GM18951 (cell line): ENCODE data around the gene ZNF423.

Experiments used
- POLR2A ChIP-seq: IDR thresholded peaks from 4 replicates; pipeline ENCODE4 v1.6.1; 2011; ENCODE audit warnings: mild to moderate bottlenecking; ENCODE audit not compliant: insufficient read length, insufficient read depth; ENCODE audit errors: extremely low read depth
- in situ Hi-C: fragments of 300-500 bp; cut with MboI; formaldehyde crosslinking; loops from one replicate; pipeline ENCODE4 v1.12.0; 2022; ENCODE audit warnings: low sequenced_read_pairs, mixed read lengths, inconsistent platforms; ENCODE audit not compliant: unreplicated experiment

Gene ZNF423

DNA sequence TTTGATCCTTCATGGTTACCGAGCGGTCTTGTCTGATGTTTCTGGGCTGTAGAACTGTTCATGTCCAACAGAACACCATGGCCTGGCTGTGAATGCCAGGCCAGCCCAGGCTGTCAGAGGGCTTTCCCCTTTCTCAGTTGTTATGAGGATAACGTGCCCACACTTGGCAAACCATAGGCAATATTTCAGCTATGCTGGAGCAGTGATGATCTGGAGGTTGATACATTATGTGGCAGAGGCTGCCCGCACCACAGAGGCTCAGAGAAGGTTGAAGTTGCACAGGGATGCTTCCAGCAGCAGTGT lies 389.4 kb downstream of the ZNF423 start:
- in situ Hi-C loops: no loop called here
- TF ChIP-seq POLR2A: no peak

DNA sequence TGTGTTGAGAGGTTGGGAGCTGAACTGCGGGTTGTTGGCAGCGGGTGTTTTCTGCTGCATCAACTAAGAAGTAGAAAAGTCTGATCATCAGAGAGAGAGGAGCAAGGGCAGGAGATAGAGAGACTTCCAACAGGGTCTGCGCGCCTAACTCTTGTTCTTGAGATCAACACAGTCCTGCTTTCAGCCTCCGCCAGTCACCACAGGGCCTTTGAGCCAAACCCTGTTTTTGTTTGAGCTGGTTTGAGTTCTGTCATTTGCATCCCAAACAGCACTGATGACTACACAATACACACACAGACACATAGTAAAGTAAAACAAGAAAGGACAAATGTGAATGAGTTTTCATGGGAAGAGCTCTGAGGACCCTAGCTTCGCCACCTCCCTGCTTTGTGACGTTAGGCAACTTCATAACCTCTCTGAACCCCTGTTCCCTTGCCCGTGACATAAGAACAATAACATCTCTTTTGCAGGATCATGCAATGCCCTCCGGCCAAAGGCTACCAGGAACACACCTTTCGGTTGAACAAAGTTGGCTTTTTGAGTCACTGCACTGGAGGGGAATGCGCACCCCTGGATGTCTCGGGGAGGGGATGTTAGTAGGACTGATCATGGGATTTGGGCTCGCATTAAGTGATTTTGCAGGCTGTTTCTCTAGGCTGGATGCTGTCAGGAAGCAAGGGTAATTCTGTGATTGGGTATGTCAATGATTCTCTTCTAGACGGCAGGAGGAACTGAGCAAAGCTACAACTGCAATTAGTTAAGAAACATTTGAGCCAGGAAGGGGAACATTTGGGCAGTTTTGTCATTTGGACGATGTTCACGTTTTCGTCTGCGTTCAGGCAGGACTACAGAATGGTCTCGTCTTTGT lies 390.0 kb downstream of the ZNF423 start:
- no peak for TF ChIP-seq POLR2A
- in situ Hi-C loops: no loop called here

DNA sequence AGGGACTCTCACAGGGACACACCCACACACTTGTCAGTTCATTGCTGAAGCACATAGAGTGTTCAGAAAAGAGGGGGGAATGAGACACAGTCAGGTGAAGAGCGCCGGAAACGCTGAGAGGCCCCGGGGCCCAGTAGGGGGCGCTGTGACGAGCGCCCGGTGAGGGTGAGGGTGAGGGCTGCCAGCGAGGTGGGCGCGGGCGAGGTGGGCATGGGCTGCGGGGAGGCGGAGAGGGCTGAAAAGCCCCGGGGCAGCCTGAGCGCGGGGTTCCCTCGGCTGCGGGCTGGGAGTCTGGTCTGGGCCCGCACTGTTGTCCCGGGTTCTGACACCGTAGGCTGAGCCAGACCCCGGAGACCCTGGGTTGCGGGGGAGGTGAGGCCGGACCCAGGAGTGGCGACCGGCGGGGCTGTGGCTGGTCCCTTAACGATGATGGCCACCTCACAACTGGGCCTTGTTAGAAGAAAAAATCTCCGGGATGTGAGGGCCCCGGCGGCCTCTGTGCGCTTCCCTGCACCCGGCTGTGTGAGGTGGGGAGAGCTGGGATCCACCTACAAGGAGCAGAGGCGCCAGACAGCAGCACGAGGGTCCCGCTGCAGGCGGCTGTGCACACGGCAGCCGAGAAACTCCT lies 390.9 kb downstream of the ZNF423 start:
- no peak for TF ChIP-seq POLR2A

DNA sequence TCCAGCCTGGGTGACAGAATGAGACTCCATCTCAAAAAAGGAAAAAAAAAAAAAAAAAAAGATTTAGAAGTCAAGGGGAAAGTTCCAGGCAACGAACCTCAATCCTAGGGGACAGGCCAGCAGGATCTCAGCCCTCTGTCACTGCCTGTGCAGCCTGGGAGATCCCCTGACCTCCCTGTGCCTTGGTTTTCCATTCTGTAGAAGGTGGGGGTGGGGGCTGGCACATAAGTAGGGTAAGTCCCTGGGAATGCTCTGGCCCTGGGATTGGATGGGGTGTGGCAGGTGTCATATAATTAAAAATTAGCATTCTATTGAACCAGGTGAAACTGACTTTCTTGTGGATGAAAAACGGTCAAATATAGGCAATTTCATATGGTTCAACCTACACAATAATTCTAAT lies 391.8 kb downstream of the ZNF423 start:
- in situ Hi-C loops: no loop called here
- TF ChIP-seq POLR2A: no peak

More for the DNA sequence above, 390.9 kb downstream of the ZNF423 start:
- in situ Hi-C loops: no loop called here

DNA sequence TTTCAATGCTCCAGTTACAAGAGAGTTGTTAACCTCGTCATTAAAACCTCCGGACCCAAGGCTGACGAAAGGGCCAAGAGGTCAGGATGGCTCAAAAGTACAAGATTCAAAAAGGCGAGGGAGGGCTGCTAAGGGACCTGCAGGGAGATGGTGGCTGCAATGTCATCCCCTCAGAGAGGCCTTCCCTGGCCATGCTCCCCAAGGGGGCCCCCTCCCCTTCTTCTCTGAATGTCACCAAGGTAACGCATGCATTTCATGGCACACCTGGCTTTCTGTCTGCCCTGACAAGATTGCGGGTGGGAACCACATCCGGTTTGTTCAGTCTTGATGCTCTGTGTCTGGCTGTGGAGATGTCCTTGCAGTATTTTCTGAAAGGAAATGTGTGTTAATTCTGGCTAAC lies 392.4 kb downstream of the ZNF423 start:
- no peak for TF ChIP-seq POLR2A
- in situ Hi-C loops: no loop called here

DNA sequence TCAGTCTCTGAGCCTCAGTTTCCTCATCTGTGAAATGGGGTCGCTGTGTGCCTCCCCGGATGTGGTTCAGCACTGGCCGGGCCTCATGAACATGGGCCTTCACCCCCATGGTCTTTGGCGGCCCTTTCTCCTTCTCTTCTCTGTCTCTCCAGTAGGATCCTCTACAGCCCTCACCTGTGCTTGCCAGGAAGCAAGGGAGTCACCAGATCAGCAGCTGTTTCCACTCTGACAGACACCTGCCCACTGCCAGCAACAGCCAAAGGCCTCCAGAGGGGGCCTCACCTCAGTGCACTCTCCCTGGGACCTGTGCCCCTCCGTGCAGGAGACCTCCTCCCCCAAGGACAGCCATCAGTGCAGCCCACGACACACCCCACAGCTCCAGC lies 392.9 kb downstream of the ZNF423 start:
- no peak for TF ChIP-seq POLR2A
- in situ Hi-C loops: no loop called here

DNA sequence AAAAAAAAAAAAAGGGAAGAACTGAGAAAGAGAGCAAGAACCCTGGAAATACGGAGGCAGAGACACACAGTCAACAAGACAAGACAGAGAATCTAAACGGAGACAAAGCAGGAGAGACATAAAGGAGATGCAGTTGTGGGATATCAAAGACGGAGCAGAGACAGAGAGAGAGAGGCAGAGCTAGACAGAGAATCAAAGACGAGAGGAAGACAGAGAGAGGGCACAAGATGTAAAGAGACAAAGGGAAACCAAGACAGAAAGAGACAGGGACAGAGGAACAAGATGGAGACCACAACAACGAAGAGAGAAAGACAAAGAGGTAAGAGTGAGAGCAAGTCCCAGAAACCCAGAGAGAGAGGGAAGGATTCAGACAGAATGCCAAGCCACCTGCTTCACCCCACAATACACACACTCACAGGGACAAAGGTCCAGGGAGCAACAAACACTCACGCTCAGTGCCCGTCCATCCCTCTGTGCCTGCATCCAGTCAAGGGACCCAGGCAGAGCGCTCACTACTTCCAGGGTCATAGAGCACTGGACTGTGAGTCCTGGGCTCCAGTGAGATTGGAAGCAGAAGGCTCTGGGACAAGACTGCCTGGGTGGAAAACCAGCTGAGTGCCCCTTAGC lies 393.4 kb downstream of the ZNF423 start:
- in situ Hi-C loops: no loop called here
- no peak for TF ChIP-seq POLR2A

DNA sequence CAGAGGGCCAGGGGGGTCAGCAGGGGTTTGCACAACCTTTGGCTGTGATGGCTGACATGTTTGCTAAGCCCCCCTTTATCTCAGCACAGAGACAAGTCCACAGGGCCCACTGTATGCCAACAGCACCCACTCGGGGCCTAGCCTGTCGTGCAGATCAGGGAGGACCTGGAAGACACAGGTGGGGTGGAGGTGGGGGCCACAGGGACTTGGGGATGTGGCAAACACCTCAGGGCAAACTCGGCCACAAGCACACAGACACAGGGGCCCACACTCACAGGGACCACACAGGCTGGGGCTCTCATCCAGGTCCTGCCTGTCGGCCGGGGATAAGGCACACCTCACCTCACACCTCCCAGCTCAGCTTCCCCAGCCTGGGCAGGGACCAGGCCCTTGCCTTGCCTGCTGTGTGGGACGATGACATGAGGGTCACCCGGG lies 394.4 kb downstream of the ZNF423 start:
- in situ Hi-C loops: no loop called here
- no peak for TF ChIP-seq POLR2A

DNA sequence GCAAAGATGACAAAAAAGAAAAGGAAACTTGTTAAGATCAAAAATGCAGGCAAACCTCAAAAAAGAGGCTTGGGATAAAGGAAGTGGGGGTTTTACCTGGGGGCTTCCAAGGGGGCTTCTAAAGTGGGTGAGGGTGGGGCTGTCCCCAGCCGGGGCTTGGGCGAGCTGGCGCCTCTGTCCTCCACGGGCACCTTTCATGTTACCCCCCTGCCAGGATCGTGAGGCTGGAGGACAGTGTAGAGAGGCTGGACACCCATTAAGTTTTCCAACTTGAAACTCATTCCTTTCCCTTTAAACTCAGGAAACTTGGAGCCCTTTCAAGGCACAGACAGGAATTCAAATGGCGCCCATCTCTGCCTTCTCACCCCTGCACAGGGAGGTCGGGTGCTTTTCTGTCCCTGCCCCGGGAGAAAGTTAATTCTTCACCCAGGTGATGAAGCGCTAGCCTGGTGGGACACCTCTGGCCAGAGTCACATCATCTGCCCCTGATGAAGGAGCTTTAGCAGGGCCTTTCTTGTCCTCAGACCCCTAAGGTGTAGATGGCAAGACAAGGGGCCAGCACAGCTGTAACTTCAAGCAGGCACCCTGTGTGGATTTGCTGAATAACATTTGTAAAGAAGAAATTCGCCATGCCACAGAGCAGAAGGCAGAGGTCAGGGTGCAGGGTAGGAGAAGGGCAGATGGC lies 395.0 kb downstream of the ZNF423 start:
- in situ Hi-C loops: no loop called here
- TF ChIP-seq POLR2A: no peak

DNA sequence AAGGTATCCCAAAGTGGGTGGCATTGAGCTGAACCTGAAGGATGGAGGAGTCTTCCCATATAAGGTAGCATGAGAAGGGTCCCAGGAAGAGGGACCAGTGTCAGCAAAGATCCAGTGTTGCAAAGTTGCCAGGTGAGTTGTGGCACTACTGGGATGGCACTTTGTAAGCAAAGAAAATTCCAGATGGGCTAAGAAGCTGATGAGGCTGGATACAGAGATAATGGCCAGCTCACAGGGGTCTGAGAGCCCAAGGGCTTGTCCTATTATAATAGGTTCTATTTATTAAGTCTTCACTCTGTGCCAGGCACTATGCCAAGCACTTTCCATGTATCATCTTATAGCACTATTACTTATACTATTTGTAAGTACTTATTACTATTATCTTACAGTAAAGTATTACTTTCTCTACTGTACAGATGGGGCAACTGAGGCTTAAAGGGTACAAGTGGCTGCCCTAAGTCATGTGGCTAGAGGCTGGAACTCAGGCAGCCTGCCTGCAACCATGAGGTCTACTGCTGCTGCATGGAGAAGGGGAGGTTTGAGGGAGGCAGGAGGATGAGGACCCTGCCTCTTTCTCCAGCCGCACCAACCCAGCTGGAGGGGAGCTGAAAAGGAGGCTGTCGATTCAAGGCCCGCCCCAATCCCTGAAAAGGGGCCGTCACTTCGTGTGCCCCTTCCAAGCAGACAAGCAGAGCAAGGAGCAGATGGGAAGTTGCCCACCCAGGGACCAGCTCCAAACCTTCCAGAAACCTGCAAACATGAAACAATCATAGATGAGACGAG lies 395.8 kb downstream of the ZNF423 start:
- in situ Hi-C loops: no loop called here

DNA sequence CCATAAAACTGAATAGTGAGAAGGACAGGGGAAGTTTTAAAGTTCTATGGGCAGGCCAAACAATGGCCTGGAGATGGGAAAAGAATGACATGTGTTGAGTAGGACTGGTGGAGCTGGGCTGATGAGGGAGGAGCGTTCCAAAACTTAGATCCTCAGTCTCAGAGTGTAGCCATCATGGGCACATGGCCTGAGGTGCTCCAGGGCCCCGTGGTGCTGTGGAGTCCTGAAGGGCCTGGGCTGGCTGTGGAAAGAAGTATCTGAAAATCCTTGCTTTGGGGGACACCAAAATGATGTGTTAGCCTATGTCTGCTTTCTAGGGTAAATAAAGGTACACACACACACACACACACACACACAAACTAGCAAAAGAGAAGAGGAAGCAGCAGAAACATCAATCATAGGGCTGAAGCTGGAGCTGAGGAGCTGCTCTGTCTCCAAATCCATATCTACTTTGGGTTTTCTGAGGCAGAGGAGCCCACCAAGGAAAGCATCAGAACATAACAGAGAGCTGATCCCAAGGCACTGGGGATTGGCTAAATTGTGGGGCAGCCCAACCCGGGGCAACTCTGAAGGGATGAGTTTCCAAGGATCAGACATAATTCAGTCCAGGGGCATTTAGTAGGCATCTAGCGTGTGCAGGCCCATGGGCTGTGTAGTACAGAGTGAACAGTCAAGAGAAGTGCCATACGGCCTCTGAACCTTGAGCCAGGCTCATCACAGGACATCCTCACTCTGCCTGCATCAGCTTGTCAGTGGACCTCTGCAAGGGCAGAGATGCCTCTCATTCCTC lies 397.1 kb downstream of the ZNF423 start:
- no peak for TF ChIP-seq POLR2A
- in situ Hi-C loops: no loop called here

More for the DNA sequence above, 395.8 kb downstream of the ZNF423 start:
- TF ChIP-seq POLR2A: no peak

DNA sequence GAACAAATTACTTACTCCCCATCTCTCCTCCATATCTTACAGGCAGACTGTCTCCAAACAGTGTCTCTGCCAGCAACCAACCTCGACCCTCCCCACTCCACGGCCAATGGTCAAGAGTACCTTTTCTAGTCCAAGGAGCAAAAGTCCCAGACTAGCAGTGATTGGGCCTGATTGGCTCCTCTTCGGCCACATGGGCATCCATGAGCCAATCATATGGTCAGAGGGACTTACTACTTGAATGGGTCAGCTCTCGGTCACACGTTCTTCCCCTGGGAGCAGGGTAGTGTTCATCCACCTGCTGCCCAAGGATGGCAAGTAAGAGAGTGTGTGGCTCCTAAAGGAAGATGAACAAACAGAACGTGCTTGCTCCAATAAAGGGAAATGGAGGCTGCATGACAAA lies 397.7 kb downstream of the ZNF423 start:
- in situ Hi-C loops: no loop called here
- TF ChIP-seq POLR2A: no peak
